Measurements from ENCODE around the gene GRIK4. TPM values are rescaled to one million over a fixed set of nuclear protein-coding genes. Genes with fewer than 3 reads are reported as not detected.

The GRIK4 gene
- total RNA-seq, 4 donors from 2014 or later = under 0.01 to 0.69 (median 0.25) TPM

DNA sequence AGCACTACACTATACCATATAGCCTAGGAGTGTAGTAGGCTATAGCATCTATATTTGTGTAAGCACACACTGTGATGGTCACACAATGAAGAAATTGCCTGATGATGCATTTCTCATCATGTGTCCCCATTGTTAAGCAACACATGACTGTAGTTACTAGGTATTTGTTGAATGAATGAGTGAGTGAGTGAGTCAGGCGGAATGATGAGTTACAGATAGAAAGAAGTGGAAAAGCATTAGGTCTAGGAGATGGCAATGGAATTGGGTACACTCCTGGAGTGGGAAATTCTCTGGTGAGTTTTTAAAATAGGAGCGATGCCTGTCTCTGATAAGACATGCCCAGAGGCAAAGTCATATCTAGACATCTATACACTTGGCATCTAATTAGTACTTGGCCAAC is 351.8 kb downstream of the GRIK4 start:
- H3K4me3 ChIP-seq = no peak overlapping the region
- ATAC-seq = no peak
- WGBS, 2 donors (ENCODE audit: low coverage in 1 of 2) = 92 to 100% methylated on average over 2 of the region's 2 CpGs
- no peaks in the 10 kb centered on the region for H3K4me1 ChIP-seq
- no peaks in the 10 kb centered on the region for H3K36me3 ChIP-seq
- TF ChIP-seq, protein P1, sequence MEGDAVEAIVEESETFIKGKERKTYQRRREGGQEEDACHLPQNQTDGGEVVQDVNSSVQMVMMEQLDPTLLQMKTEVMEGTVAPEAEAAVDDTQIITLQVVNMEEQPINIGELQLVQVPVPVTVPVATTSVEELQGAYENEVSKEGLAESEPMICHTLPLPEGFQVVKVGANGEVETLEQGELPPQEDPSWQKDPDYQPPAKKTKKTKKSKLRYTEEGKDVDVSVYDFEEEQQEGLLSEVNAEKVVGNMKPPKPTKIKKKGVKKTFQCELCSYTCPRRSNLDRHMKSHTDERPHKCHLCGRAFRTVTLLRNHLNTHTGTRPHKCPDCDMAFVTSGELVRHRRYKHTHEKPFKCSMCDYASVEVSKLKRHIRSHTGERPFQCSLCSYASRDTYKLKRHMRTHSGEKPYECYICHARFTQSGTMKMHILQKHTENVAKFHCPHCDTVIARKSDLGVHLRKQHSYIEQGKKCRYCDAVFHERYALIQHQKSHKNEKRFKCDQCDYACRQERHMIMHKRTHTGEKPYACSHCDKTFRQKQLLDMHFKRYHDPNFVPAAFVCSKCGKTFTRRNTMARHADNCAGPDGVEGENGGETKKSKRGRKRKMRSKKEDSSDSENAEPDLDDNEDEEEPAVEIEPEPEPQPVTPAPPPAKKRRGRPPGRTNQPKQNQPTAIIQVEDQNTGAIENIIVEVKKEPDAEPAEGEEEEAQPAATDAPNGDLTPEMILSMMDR (IDR thresholded peaks at IDR 0.05) = no peak
- no peaks in the 10 kb centered on the region for H3K9me3 ChIP-seq
- peaks cover 36% of the 10 kb centered on the region for H3K27me3 ChIP-seq
- no peak overlapping the region for H3K27ac ChIP-seq

DNA sequence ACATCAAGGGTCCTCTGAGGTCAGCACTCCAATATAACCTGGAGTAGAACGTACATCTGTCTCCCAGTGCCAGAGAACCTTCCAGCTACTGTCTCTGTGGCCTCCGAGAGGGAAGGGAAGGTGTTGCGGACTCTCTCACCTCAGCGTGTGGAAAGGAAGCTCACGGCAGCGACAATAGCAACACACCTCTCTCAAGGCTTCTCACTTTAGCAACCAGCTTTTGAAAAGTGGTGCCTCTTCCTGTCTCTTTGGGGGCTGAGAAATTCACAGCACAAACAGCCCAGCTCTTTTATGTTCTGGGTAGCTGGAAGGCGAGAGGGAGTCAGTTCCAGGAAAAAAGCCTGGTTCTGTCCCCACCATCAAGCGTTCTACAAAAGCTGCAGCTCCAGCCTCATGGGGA is 355.5 kb downstream of the GRIK4 start:
- Histone ChIP-seq H3K27me3 (peaks cover 45% of the 10 kb centered on the region), H3K9me3 (no peaks in the 10 kb centered on the region), H3K4me1 (no peaks in the 10 kb centered on the region), H3K4me3 (no peak overlapping the region), H3K27ac (no peak overlapping the region), H3K36me3 (no peaks in the 10 kb centered on the region)
- ATAC-seq = no peak
- TF ChIP-seq, protein P1 (IDR thresholded peaks at IDR 0.05) = no peak
- TF ChIP-seq POLR2AphosphoS5 (IDR thresholded peaks at IDR 0.05) (no peak), EP300 (IDR thresholded peaks at IDR 0.05) (no peak), POLR2A (IDR thresholded peaks at IDR 0.05) (no peak)
- WGBS, 2 donors (ENCODE audit: low coverage in 1 of 2) = 50 to 76% methylated on average over 1 to 5 of the region's 8 CpGs

DNA sequence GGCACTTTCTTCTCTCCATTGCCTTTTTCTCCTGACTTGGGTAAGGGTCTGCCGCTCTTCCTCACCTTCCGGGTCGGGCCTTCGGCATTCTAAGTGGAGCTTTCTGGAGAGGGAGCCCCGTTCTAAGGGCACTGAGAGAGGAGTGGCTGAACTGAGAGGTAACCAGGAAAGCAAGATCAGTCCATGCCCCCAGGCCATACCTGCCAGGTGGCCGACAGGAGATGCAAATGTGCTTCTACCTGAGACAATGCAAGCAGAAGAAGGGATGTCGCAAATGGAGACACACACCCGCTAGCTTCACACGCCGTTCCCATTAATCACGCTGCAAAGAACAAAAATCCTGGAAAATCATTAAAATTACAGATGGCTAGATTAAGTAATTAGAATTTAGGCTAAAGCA is 356.0 kb downstream of the GRIK4 start:
- H3K4me3 ChIP-seq = no peak overlapping the region
- H3K4me1 ChIP-seq = no peaks in the 10 kb centered on the region
- TF ChIP-seq EP300 (IDR thresholded peaks at IDR 0.05) (no peak), POLR2AphosphoS5 (IDR thresholded peaks at IDR 0.05) (no peak), POLR2A (IDR thresholded peaks at IDR 0.05) (no peak)
- TF ChIP-seq, protein P1 (IDR thresholded peaks at IDR 0.05) = no peak
- H3K9me3 ChIP-seq = no peaks in the 10 kb centered on the region
- WGBS, 2 donors (ENCODE audit: low coverage in 1 of 2) = 83 to 85% methylated on average over 5 to 7 of the region's 11 CpGs
- no peaks in the 10 kb centered on the region for H3K36me3 ChIP-seq
- H3K27ac ChIP-seq = no peak overlapping the region
- no peak for ATAC-seq
- H3K27me3 ChIP-seq = peaks cover 45% of the 10 kb centered on the region

DNA sequence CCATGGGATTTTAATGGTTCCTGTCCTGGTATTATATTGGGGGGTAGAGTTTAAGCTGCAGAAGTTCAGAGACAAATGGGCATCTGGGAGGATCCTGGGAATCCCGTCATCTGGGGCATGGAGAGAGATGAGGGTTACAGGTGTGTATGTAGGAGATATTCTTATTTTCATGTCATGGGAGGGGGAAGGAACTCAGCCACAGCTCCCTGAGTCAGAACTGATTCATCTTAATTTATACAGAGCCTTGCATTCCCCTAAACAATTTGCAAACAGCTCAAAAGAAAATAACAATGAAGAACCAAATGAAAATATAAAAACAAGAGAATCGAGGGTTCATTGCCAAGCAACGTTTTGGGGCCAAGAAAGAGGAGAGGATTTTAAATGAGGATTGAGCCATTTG is 356.4 kb downstream of the GRIK4 start:
- no peak overlapping the region for H3K4me3 ChIP-seq
- no peak overlapping the region for H3K27ac ChIP-seq
- peaks cover 43% of the 10 kb centered on the region for H3K27me3 ChIP-seq
- no peak for ATAC-seq
- no peaks in the 10 kb centered on the region for H3K9me3 ChIP-seq
- no peaks in the 10 kb centered on the region for H3K4me1 ChIP-seq
- no peaks in the 10 kb centered on the region for H3K36me3 ChIP-seq
- TF ChIP-seq POLR2A (IDR thresholded peaks at IDR 0.05) (no peak), POLR2AphosphoS5 (IDR thresholded peaks at IDR 0.05) (no peak), EP300 (IDR thresholded peaks at IDR 0.05) (no peak)
- TF ChIP-seq, protein P1 (IDR thresholded peaks at IDR 0.05) = no peak
- 55 to 66% methylated on average over 3 of the region's 3 CpGs for WGBS, 2 donors (ENCODE audit: low coverage in 1 of 2)

DNA sequence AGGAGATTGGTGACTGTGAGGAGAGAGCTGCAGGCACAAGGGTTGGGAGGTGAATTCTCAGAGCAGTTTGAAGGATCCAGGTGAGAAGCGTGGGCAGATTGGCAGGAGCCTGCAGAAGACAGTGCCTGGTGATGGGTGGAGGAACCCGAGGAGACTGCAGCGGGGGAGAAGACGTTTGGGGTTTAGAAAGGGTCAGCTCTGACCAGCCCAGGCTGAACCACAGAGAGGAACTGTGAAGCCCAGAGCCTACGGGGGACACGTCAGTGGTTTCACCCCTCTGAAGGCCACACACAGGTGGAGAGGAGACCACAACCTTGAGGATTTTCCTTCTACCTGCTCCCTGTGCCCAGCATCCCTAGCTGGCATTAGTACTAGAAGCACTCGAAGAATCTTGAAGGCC is 357.5 kb downstream of the GRIK4 start:
- Histone ChIP-seq H3K4me3 (no peak overlapping the region), H3K9me3 (no peaks in the 10 kb centered on the region), H3K4me1 (no peaks in the 10 kb centered on the region), H3K36me3 (no peaks in the 10 kb centered on the region), H3K27me3 (peaks cover 43% of the 10 kb centered on the region), H3K27ac (no peak overlapping the region)
- WGBS, 2 donors (ENCODE audit: low coverage in 1 of 2) = 88 to 89% methylated on average over 4 to 6 of the region's 7 CpGs
- no peak for ATAC-seq
- no peak for TF ChIP-seq POLR2A (IDR thresholded peaks at IDR 0.05)
- TF ChIP-seq POLR2AphosphoS5 (IDR thresholded peaks at IDR 0.05) = no peak
- TF ChIP-seq EP300 (IDR thresholded peaks at IDR 0.05) = no peak
- TF ChIP-seq, protein P1 (IDR thresholded peaks at IDR 0.05) = no peak
